GM12878 (cell line): Measurements from ENCODE around the gene SHC2. TPM values are rescaled to one million over a fixed set of nuclear protein-coding genes. Genes with fewer than 3 reads are reported as not detected.

Experiments used
- ATAC-seq: fragments of 200-7000 bp; cut with Tn5 transposase; 3 replicates; pipeline ENCODE4 v1.9.1; 2020; ENCODE audit warnings: mild to moderate bottlenecking, moderate library complexity
- BruUV-seq: library from RNA; stranded (reverse); fragments of 400-500 nt; replicated peaks from 2 replicates; lab custom pipeline; 2021; lab: Mats Ljungman, UMichigan
- CTCF ChIA-PET: fragments of 300-600 bp; sonication (Branson Sonifier 250); formaldehyde crosslinking; extraction: SDS; loops from one replicate; lab custom pipeline; 2021; ENCODE audit warnings: inconsistent platforms; lab: Yijun Ruan, JAX
- POLR2A ChIA-PET: fragments of 350-600 bp; formaldehyde crosslinking; extraction: SDS; loops from one replicate; lab custom pipeline; 2021; ENCODE audit warnings: inconsistent platforms; lab: Charles Lee
- RAD21 ChIA-PET: fragments of 300-600 bp; sonication (Branson Sonifier 250); formaldehyde crosslinking; loops from one replicate; lab custom pipeline; 2023; ENCODE audit warnings: antibody characterized with exemption; ENCODE audit not compliant: unreplicated experiment; lab: Charles Lee
- SMC1A ChIA-PET: fragments of 300-600 bp; sonication (Branson Sonifier 250); formaldehyde crosslinking; loops from one replicate; lab custom pipeline; 2023; ENCODE audit not compliant: unreplicated experiment, uncharacterized antibody; lab: Charles Lee
- DNase-seq: peaks from one replicate; pipeline ENCODE4 v3.0.0-alpha.2; 2011; ENCODE audit warnings: low read depth, low spot score
- FAIRE-seq: peaks from 3 replicates; lab custom pipeline; 2011; peaks lifted over from hg19 to GRCh38; lab: Jason Lieb, UNC
- H2AFZ ChIP-seq: 2 replicates; pipeline ENCODE4 v1.6.0; 2011; ENCODE audit warnings: low read depth, low read length, control low read depth; ENCODE audit not compliant: control insufficient read depth
- H3K27ac ChIP-seq: 2 replicates; pipeline ENCODE4 v1.5.1; 2011; ENCODE audit warnings: control low read depth; ENCODE audit not compliant: control insufficient read depth, insufficient read depth
- H3K27me3 ChIP-seq, 2 experiments: replicated peaks in 1 of 2; 2 replicates each; pipeline versions ENCODE4 v1.6.0 to v1.6.1; 2011; ENCODE audit warnings: low read length in 1 of 2; ENCODE audit not compliant: control insufficient read depth in 2 of 2, insufficient read depth in 2 of 2
- H3K36me3 ChIP-seq, 2 experiments: 2 replicates each; pipeline ENCODE4 v1.5.1; 2011; ENCODE audit warnings: low read length in 1 of 2; ENCODE audit not compliant: control insufficient read depth in 2 of 2, insufficient read depth in 2 of 2
- H3K4me1 ChIP-seq: 2 replicates; pipeline ENCODE4 v1.6.1; 2011; ENCODE audit warnings: mild to moderate bottlenecking, low read length, moderate library complexity, mixed read lengths; ENCODE audit not compliant: control insufficient read depth, insufficient read depth
- H3K4me2 ChIP-seq: 2 replicates; pipeline ENCODE4 v1.6.0; 2011; ENCODE audit warnings: control low read depth; ENCODE audit not compliant: control insufficient read depth, insufficient read depth
- H3K4me3 ChIP-seq: fragments of 200-600 bp; sonication (generic); 2 replicates; pipeline ENCODE4 v1.5.1; 2016
- H3K79me2 ChIP-seq: 2 replicates; pipeline ENCODE4 v1.6.0; 2011; ENCODE audit warnings: low read length; ENCODE audit not compliant: control insufficient read depth, insufficient read depth
- H3K9ac ChIP-seq: 2 replicates; pipeline ENCODE4 v1.8.0; 2011; ENCODE audit warnings: low read length, control low read depth, mixed read lengths; ENCODE audit not compliant: control insufficient read depth, insufficient read depth
- H3K9me3 ChIP-seq: replicated peaks from 3 replicates; pipeline ENCODE4 v1.5.1; 2011; ENCODE audit warnings: mild to moderate bottlenecking, low read length; ENCODE audit not compliant: control insufficient read depth, insufficient read depth
- H4K20me1 ChIP-seq: 2 replicates; pipeline ENCODE4 v1.6.0; 2011; ENCODE audit not compliant: control insufficient read depth, insufficient read depth
- CBX3 ChIP-seq: fragments of 200-600 bp; sonication (generic); IDR thresholded peaks from 2 replicates; pipeline ENCODE4 v1.6.1; 2016; ENCODE audit warnings: low read depth, borderline replicate concordance
- CBX5 ChIP-seq: sonication (generic); IDR thresholded peaks from 2 replicates; pipeline ENCODE4 v1.6.1; 2016; ENCODE audit warnings: low read depth, moderate library complexity, mild to moderate bottlenecking, inconsistent platforms
- HDAC6 ChIP-seq: fragments of 200-600 bp; sonication (generic); IDR thresholded peaks from one replicate; pipeline ENCODE4 v1.8.0; 2017; ENCODE audit warnings: antibody characterized with exemption; ENCODE audit not compliant: unreplicated experiment
- RBBP5 ChIP-seq: fragments of 200-600 bp; sonication (generic); conservative IDR thresholded peaks from 2 replicates; pipeline ENCODE4 v1.6.1; 2016
- TCF12 ChIP-seq: IDR thresholded peaks from 2 replicates; pipeline ENCODE4 v1.6.1; 2011; ENCODE audit warnings: low read depth, mild to moderate bottlenecking, low read length
- ZNF622 ChIP-seq: fragments of 450-650 bp; IDR thresholded peaks from 2 replicates; pipeline ENCODE4 v1.6.1; 2017; ENCODE audit warnings: mild to moderate bottlenecking, inconsistent platforms
- WGBS: methylation state at CpG from one replicate; pipeline ENCODE4 v1.1.6; 2016; ENCODE audit warnings: low lambda C conversion rate; ENCODE audit not compliant: insufficient replicate concordance, insufficient coverage; ENCODE audit errors: missing lambda C conversion rate; 5-methylcytosine and 5-hydroxymethylcytosine counted together
- in situ Hi-C: fragments of 300-500 bp; cut with MboI; formaldehyde crosslinking; loops from 9 replicates; pipeline ENCODE4 v1.14.3; 2018; ENCODE audit warnings: mixed read lengths
- intact Hi-C: fragments of 100-400 bp; cut with micrococcal nuclease; formaldehyde crosslinking; loops from one replicate; pipeline ENCODE4 v1.14.2; 2022; ENCODE audit not compliant: unreplicated experiment
- polyA plus RNA-seq, 11 experiments: library from polyadenylated mRNA; depleted of rRNA in 4 of 11; unstranded in 6 of 11; stranded (reverse) in 5 of 11; fragments of >200 nt; fragmentation: Nextera tagmentation in 4 of 11; fragmentation: Illumina TruSeq in 1 of 11; extraction: Ambion mirVana in 4 of 11; extraction: Trizol in 1 of 11; gene quantifications; 1 replicate in 1 of 11; 2 replicates in 10 of 11; pipeline versions ENCODE4 v1.2.1 to v1.2.3, GENCODE V29; 2011 to 2016; ENCODE audit warnings: inconsistent platforms in 2 of 11, missing spikeins in 2 of 11, low read depth in 1 of 11
- total RNA-seq, 4 experiments: library from RNA; depleted of rRNA in 3 of 4; stranded (reverse); fragments of >200 nt in 3 of 4; fragmentation: Illumina TruSeq in 1 of 4; extraction: Trizol in 1 of 4; gene quantifications; 2 replicates each; pipeline versions ENCODE4 v1.2.1 to v1.2.3, GENCODE V29; 2013 to 2021
- TF ChIP-seq, protein P1 (sequence below): fragments of 450-650 bp; IDR thresholded peaks from 2 replicates; pipeline ENCODE4 v1.6.1; 2018; ENCODE audit warnings: borderline replicate concordance, mild to moderate bottlenecking; ENCODE audit not compliant: partially characterized antibody
- TF ChIP-seq, protein P2 (sequence below): fragments of 450-650 bp; IDR thresholded peaks from 2 replicates; pipeline ENCODE4 v1.6.1; 2017; ENCODE audit warnings: antibody characterized with exemption, mild to moderate bottlenecking, moderate library complexity

SHC2 gene
- total and polyA plus RNA-seq, 10 of the 15 experiments (the other 5 are each of a cell fraction or from before 2014, with no cell fraction given) = 0.08 TPM; not detected in 9

DNA sequence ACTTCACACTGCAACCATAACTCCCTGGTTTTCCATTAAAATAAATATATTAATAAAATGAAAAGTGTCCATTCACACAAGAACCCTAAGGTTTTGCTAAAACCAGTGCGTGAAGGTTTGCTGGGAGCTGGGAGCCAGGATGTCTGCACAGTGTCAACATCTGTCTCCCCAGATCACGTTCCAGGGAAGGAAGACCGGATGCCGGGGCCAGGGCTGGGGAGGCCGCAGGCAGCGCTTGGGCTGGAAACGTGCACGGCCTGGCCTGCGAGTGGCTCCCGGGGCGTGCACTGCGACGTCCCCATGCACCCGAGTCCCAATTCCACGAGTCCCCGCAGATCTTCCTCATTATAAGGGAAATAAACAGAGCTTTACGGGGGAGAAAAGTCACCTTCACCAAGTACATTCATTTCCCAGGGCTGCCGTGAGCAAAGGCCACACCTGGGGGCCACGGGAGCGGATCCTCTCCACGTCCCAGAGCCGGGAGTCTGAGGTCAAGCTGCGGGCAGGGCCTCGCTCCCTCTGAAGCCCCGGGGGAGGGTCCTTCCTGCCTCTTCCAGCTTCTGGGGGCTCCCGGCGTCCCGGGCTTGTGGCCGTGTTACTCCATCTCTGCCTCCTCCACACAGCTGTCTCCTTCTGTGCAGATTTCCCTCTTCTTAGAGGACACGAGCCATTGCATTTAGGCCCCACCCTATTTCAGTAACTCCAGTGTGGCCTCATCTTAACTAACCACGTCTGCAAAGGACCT lies 12.8 kb downstream of the SHC2 start:
- DNase-seq (no peak), FAIRE-seq (no peak), ATAC-seq (no peak)
- Histone ChIP-seq H3K4me1 (no peaks in the 10 kb centered on the region), H3K79me2 (no peaks in the 10 kb centered on the region), H2AFZ (no peak overlapping the region), H3K27me3 (no peaks in the 10 kb centered on the region), H3K27ac (no peak overlapping the region), H3K4me3 (no peak overlapping the region), H3K9ac (no peak overlapping the region), H3K9me3 (no peaks in the 10 kb centered on the region; the same call in 2 of the 3 replicates), H3K36me3 (no peaks in the 10 kb centered on the region), H4K20me1 (no peaks in the 10 kb centered on the region), H3K4me2 (no peak overlapping the region)
- ChIA-PET CTCF (no interaction called here), RAD21 (interaction anchor here (1.0 kb wide), 1 partner anchor 12 kb away, joined by 3 read pairs; no protein-coding TSS in a partner anchor), SMC1A (no interaction called here), POLR2A (no interaction called here)
- BruUV-seq = no TSS peak
- intact Hi-C loops = no loop called here
- TF ChIP-seq, protein P1, sequence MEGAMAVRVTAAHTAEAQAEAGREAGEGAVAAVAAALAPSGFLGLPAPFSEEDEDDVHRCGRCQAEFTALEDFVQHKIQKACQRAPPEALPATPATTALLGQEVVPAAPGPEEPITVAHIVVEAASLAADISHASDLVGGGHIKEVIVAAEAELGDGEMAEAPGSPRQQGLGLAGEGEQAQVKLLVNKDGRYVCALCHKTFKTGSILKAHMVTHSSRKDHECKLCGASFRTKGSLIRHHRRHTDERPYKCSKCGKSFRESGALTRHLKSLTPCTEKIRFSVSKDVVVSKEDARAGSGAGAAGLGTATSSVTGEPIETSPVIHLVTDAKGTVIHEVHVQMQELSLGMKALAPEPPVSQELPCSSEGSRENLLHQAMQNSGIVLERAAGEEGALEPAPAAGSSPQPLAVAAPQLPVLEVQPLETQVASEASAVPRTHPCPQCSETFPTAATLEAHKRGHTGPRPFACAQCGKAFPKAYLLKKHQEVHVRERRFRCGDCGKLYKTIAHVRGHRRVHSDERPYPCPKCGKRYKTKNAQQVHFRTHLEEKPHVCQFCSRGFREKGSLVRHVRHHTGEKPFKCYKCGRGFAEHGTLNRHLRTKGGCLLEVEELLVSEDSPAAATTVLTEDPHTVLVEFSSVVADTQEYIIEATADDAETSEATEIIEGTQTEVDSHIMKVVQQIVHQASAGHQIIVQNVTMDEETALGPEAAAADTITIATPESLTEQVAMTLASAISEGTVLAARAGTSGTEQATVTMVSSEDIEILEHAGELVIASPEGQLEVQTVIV = no peak
- TF ChIP-seq HDAC6 (no peak), CBX5 (no peak), TCF12 (no peak), ZNF622 (no peak), CBX3 (no peak), RBBP5 (no peak)
- TF ChIP-seq, protein P2, sequence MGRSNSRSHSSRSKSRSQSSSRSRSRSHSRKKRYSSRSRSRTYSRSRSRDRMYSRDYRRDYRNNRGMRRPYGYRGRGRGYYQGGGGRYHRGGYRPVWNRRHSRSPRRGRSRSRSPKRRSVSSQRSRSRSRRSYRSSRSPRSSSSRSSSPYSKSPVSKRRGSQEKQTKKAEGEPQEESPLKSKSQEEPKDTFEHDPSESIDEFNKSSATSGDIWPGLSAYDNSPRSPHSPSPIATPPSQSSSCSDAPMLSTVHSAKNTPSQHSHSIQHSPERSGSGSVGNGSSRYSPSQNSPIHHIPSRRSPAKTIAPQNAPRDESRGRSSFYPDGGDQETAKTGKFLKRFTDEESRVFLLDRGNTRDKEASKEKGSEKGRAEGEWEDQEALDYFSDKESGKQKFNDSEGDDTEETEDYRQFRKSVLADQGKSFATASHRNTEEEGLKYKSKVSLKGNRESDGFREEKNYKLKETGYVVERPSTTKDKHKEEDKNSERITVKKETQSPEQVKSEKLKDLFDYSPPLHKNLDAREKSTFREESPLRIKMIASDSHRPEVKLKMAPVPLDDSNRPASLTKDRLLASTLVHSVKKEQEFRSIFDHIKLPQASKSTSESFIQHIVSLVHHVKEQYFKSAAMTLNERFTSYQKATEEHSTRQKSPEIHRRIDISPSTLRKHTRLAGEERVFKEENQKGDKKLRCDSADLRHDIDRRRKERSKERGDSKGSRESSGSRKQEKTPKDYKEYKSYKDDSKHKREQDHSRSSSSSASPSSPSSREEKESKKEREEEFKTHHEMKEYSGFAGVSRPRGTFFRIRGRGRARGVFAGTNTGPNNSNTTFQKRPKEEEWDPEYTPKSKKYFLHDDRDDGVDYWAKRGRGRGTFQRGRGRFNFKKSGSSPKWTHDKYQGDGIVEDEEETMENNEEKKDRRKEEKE = no peak
- 32% methylated on average over 28 of the region's 31 CpGs for whole genome bisulfite sequencing
- in situ Hi-C loops = no loop called here
